NT2/D1 (cell line): Measurements from ENCODE around the gene NBPF10.
"Not testable (repeated sequence)": the region's sequence is repeated elsewhere in the genome, so short reads cannot be mapped to it uniquely, and the experiment has no call there.

ENCODE experiments used
- SUZ12 ChIP-seq: IDR thresholded peaks from 2 replicates; pipeline ENCODE4 v1.6.1; 2011; ENCODE audit not compliant: insufficient read length, insufficient read depth; ENCODE audit errors: extremely low read depth
- YY1 ChIP-seq: IDR thresholded peaks from 2 replicates; pipeline ENCODE4 v1.6.1; 2011; ENCODE audit not compliant: insufficient read length, insufficient read depth

DNA sequence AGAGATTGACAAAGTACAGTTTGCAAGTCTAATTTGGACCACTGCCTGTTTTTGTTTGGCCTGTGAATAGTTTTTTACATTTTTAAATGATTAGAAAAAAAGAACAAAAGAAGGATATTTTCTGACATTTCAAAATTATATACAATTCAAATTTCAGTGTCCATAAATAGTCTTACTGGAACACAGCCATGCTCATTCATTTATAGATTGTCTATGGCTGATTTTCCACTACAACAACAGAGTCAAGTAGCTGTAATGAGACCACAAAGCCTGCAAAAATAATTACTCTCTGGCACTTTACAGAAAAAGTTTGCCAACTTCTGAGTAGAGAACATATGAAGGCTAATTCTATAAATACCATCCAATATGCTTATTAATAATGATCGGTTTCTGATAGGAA, 23.1 kb upstream of the NBPF10 start:
- not testable (repeated sequence) for TF ChIP-seq YY1, SUZ12
